Measurements from ENCODE around the gene MUC12. TPM values are rescaled to one million over a fixed set of nuclear protein-coding genes. Genes with fewer than 3 reads are reported as not detected.
"Not testable (repeated sequence)": the region's sequence is repeated elsewhere in the genome, so short reads cannot be mapped to it uniquely, and the experiment has no call there.

The MUC12 gene, protein sequence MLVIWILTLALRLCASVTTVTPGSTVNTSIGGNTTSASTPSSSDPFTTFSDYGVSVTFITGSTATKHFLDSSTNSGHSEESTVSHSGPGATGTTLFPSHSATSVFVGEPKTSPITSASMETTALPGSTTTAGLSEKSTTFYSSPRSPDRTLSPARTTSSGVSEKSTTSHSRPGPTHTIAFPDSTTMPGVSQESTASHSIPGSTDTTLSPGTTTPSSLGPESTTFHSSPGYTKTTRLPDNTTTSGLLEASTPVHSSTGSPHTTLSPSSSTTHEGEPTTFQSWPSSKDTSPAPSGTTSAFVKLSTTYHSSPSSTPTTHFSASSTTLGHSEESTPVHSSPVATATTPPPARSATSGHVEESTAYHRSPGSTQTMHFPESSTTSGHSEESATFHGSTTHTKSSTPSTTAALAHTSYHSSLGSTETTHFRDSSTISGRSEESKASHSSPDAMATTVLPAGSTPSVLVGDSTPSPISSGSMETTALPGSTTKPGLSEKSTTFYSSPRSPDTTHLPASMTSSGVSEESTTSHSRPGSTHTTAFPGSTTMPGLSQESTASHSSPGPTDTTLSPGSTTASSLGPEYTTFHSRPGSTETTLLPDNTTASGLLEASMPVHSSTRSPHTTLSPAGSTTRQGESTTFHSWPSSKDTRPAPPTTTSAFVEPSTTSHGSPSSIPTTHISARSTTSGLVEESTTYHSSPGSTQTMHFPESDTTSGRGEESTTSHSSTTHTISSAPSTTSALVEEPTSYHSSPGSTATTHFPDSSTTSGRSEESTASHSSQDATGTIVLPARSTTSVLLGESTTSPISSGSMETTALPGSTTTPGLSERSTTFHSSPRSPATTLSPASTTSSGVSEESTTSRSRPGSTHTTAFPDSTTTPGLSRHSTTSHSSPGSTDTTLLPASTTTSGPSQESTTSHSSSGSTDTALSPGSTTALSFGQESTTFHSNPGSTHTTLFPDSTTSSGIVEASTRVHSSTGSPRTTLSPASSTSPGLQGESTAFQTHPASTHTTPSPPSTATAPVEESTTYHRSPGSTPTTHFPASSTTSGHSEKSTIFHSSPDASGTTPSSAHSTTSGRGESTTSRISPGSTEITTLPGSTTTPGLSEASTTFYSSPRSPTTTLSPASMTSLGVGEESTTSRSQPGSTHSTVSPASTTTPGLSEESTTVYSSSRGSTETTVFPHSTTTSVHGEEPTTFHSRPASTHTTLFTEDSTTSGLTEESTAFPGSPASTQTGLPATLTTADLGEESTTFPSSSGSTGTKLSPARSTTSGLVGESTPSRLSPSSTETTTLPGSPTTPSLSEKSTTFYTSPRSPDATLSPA (N-terminal part only)
- 1 to 10 TPM in 1 of 2 donors, not detected in 1; 1.6 TPM for total RNA-seq

DNA sequence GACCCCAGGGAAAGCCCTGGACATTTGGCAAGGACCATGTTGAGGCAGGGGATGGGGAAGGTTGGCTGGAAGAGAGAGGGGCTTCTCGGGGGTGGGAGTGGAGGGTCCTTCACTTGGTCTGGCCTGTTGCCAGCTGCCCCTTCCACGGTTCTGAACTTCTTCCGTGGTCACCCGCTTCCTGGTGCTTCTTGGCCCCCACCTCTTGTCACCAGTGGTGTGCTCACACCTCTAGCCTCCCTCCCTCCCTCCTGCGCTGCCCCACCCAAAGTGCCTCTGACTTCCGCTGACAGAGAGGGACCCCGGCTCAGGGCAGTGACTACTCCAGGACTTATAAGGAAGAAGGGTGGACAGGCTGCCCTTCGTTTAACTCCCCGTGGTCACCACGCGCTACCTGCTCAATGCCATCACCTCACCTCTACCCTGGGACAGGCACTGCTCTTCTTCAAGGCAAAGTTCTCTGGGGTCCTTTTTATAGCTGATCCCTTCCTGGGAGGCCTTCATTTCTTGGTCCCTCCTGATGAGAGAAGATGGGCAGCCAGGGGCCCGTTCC is at the start of gene MUC12:
MUC12 (plus strand) TSS at position 500 of the 550 bp plus-strand sequence. CDS start 58 bp downstream, outside the sequence.
- Mint-ChIP-seq H3K4me1 (ENCODE audit: low read depth) (peaks cover 19% of the 10 kb centered on the region), H3K27ac (no peak within 1 kb of the TSS), H3K27me3 (ENCODE audit: low read depth) (peaks cover 49% of the 10 kb centered on the region), H3K4me3 (no peak within 1 kb of the TSS), H3K9me3 (peaks cover 0 to 1% of the 10 kb centered on the region in 2 donors), H3K36me3 (ENCODE audit: insufficient read depth in 2 of 2) (no peaks in the 10 kb centered on the region)
- no peak for ATAC-seq (replicated peaks in 1 of 2)
- no peak for DNase-seq

DNA sequence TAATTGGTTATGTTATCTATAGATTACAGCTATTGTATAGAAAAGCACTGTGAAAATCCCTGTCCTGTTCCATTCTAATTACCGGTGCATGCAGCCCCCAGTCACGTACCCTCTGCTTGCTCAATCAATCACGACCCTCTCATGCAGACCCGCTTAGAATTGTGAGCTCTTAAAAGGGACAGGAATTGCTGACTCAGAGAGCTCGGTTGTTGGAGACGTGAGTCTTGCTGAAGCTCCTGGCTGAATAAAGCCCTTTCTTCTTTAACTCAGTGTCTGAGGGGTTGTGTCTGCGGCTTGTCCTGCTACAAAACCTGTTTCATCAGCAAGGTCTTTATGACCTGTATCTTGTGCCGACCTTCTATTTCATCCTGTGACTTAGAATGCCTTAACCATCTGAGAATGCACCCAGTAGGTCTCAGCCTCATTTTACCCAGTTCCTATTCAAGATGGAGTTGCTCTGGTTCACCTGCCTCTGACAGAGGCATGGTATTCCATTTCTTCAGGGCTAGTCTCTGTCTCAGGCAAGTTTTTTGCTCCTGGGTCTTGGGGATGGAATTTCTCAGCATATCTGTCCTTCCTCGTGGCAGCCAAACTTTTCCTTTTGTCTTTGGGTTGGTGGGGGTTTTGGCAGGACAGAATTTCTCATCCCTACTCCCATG is 49.5 kb upstream of the MUC12 start:
- H3K27ac Mint-ChIP-seq; H3K9me3 Mint-ChIP-seq; DNase-seq; H3K4me1 Mint-ChIP-seq (ENCODE audit: low read depth); H3K4me3 Mint-ChIP-seq; ATAC-seq (replicated peaks in 1 of 2); H3K36me3 Mint-ChIP-seq (ENCODE audit: insufficient read depth in 2 of 2): not testable (repeated sequence)
- H3K27me3 Mint-ChIP-seq (ENCODE audit: low read depth): peaks cover 34% of the 10 kb centered on the region

DNA sequence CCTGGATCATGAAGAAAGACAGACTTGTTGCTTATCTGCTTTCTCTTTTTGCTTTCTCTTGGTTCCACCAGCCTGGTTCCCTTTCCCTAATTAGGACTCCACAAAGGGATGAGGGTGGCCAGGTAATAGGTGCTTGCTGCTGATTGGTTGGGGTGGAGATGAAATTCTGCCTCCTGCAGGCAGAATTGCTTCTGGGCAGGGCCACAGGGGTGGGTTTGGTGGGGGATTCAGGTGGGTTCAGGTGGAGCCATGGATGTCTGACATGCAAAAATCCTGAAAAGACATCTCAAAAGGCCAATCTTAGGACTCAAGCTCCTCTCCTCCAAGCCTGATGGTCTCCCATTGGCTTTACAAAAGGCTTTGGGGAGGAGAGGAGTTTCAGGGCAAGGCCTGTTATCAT is 48.3 kb upstream of the MUC12 start:
- Mint-ChIP-seq H3K4me3 (no peak overlapping the region), H3K27me3 (ENCODE audit: low read depth) (peaks cover 34% of the 10 kb centered on the region), H3K27ac (no peak overlapping the region), H3K36me3 (ENCODE audit: insufficient read depth in 2 of 2) (no peaks in the 10 kb centered on the region), H3K9me3 (no peaks in the 10 kb centered on the region), H3K4me1 (ENCODE audit: low read depth) (no peaks in the 10 kb centered on the region)
- ATAC-seq (replicated peaks in 1 of 2): no peak
- DNase-seq: no peak

DNA sequence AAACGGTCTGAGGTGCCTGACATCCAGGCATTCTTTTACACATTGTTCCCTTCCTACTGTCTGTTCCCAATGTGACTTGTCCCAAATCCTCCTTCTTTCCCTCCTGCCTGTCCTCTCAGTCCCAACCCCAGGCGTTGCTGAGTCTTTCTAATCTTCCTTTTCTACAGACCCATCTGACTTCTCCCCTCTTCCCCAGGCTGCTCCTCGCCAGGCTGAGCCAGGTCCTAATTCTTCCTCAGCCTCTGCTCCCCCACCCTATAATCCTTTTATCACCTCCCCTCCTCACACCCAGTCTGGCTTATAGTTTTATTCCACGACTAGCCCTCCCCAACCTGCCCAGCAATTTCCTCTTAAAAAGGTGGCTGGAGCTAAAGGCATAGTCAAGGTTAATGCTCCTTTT is 45.7 kb upstream of the MUC12 start:
- H3K27ac Mint-ChIP-seq: not testable (repeated sequence)
- H3K27me3 Mint-ChIP-seq (ENCODE audit: low read depth): peaks cover 34% of the 10 kb centered on the region

DNA sequence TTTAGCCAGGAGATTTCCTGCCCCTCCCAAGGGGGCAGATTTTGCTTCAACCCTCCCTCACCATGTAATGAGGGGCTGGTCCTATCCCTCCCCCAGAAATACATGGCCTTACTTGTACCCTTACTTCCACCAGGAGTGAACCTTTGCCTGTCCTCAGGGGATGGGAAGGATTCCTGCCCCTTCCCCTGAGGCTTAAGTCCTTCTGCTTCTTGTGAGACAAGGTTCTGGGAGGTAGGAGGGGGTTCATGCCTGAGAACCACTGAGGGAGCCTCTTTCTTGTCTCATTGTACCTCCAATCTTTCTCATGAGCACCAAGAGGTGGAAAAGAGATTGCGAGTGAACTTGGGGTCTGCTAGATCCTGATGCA is 39.6 kb upstream of the MUC12 start:
- Mint-ChIP-seq H3K27ac (no peak overlapping the region), H3K9me3 (peaks cover 2% of the 10 kb centered on the region in 2 donors), H3K4me1 (ENCODE audit: low read depth) (no peaks in the 10 kb centered on the region), H3K4me3 (no peak overlapping the region), H3K27me3 (ENCODE audit: low read depth) (peaks cover 14% of the 10 kb centered on the region), H3K36me3 (ENCODE audit: insufficient read depth in 2 of 2) (peaks cover 0 to 4% of the 10 kb centered on the region in 2 donors)
- ATAC-seq (replicated peaks in 1 of 2) (no peak), DNase-seq (no peak)

More for the DNA sequence above, 45.7 kb upstream of the MUC12 start:
- not testable (repeated sequence) for H3K9me3 Mint-ChIP-seq; H3K36me3 Mint-ChIP-seq (ENCODE audit: insufficient read depth in 2 of 2); H3K4me1 Mint-ChIP-seq (ENCODE audit: low read depth); DNase-seq; H3K4me3 Mint-ChIP-seq; ATAC-seq (replicated peaks in 1 of 2)

DNA sequence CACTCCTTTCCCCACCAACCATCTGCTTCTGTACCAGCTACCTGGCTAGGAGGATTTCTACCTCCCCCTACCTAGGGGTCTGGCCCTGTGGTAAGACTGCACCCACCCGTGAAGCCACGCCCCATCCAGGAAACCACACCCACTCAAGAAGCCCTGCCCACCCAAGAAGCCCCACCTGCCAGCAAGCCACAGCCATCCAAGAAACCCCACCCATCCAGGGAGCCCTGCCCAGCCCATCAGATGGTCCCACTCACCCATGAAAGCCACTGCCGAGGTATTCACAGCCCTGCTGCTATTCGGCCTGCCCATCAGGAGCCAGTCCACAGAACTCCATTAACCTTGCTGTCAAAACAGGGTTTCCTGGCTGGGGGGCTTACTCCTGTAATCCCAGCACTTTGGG is 35.6 kb upstream of the MUC12 start:
- no peak overlapping the region for H3K27ac Mint-ChIP-seq

DNA sequence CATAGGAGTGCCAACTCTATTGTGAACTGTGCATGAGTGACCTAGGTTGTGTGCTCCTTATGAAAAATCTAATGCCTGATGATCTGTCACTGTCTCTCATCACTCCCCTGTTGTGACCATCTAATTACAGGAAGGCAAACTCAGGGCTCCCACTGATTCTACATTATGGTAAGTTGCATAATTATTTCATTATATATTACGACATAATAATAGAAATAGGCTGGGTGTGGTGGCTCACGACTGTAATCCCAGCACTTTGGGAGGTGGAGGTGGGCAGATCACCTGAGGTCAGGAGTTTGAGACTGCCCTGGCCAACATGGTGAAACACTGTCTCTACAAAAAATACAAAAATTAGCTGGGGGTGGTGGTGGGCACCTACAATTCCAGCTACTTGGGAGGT is 34.0 kb upstream of the MUC12 start:
- ATAC-seq (replicated peaks in 1 of 2): not testable (repeated sequence)

More for the DNA sequence above, 35.6 kb upstream of the MUC12 start:
- Mint-ChIP-seq H3K36me3 (ENCODE audit: insufficient read depth in 2 of 2) (peaks cover 0 to 4% of the 10 kb centered on the region in 2 donors), H3K4me3 (no peak overlapping the region), H3K4me1 (ENCODE audit: low read depth) (no peaks in the 10 kb centered on the region), H3K27me3 (ENCODE audit: low read depth) (peaks cover 14% of the 10 kb centered on the region), H3K9me3 (peaks cover 2% of the 10 kb centered on the region in 2 donors)
- no peak for DNase-seq
- no peak for ATAC-seq (replicated peaks in 1 of 2)

DNA sequence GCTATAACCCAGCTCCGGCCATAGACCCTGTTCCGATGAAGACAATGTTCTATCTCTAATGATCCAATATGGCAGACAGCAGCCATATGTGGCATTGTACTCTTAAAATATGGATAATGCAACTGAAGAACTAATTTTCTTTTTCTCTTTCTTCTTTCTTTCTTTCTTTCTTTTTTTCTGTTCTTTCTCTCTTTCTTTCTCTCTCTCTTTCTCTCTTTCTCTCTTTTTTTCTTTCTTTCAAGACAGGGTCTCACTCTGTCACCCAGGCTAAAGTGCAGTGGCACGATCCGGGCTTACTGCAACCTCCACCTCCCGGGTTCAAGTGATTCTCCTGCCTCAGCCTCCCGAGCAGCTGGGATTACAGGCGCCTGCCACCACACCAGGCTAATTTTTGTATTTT is 33.2 kb upstream of the MUC12 start:
- not testable (repeated sequence) for ATAC-seq (replicated peaks in 1 of 2); H3K36me3 Mint-ChIP-seq (ENCODE audit: insufficient read depth in 2 of 2); H3K27ac Mint-ChIP-seq; DNase-seq; H3K4me1 Mint-ChIP-seq (ENCODE audit: low read depth); H3K9me3 Mint-ChIP-seq; H3K4me3 Mint-ChIP-seq
- peaks cover 11% of the 10 kb centered on the region for H3K27me3 Mint-ChIP-seq (ENCODE audit: low read depth)

More for the DNA sequence above, 34.0 kb upstream of the MUC12 start:
- peaks cover 14% of the 10 kb centered on the region for H3K27me3 Mint-ChIP-seq (ENCODE audit: low read depth)
- H3K36me3 Mint-ChIP-seq (ENCODE audit: insufficient read depth in 2 of 2); H3K9me3 Mint-ChIP-seq; DNase-seq; H3K27ac Mint-ChIP-seq; H3K4me3 Mint-ChIP-seq; H3K4me1 Mint-ChIP-seq (ENCODE audit: low read depth): not testable (repeated sequence)

DNA sequence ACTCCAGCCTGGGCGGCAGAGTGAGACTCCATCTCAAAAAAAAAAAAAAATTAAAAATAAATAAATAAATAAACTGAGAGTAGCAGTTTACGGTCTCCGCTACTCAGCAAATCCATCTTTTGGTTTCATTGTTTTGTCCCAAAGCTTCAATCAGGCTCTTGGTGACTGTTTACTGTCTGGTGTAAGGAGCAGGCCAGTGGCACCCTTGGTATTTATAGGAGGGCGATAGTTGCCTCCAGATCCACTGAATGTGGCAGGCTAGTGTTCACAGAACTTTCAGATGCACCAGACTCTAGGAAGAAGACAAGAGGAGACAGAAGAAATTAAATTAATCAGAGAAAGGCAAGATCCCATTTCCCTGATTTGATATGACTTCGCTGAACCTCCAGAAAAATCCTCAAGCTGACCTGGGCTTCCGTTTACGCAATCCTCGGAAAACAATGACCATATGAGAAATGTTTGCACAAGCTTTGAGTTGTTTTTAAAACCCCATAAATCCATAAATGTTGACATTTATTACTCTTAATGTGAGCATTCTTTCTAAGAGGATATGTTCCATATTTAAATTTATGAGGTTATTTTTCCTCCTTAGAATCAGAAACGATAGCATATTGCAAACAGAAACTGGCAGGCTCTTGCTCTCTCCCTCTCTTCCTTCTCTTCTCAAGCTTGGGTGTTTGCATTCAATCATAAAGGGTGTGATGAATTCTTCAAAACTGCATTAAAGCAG is 27.2 kb upstream of the MUC12 start:
- H3K4me1 Mint-ChIP-seq (ENCODE audit: low read depth): no peaks in the 10 kb centered on the region
- no peak overlapping the region for H3K27ac Mint-ChIP-seq
- DNase-seq (no peak), ATAC-seq (replicated peaks in 1 of 2) (no peak)
- no peak overlapping the region for H3K4me3 Mint-ChIP-seq
- H3K27me3 Mint-ChIP-seq (ENCODE audit: low read depth): peaks cover 5% of the 10 kb centered on the region
- H3K9me3 Mint-ChIP-seq: no peaks in the 10 kb centered on the region
- no peaks in the 10 kb centered on the region for H3K36me3 Mint-ChIP-seq (ENCODE audit: insufficient read depth in 2 of 2)

DNA sequence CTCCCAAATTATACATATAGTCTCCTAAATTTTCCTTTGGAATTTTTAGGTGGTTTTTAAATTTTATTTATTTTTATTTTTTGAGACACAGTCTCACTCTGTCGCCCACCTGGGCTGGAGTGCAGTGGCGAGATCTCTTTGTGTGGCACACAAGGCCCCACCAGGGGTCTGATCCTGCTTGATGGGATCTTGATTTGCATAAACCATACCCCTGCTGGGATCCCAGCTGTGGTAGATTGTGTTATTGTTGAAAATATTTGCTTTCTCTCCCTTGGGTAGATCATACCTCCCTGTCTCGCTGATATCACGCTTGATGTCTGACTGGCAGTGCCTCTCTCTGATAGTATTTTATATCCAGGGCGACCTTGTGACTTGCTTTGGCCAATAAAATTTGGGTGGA is 25.7 kb upstream of the MUC12 start:
- Mint-ChIP-seq H3K27ac (no peak overlapping the region), H3K4me3 (no peak overlapping the region), H3K36me3 (ENCODE audit: insufficient read depth in 2 of 2) (no peaks in the 10 kb centered on the region), H3K9me3 (no peaks in the 10 kb centered on the region), H3K27me3 (ENCODE audit: low read depth) (peaks cover 5% of the 10 kb centered on the region), H3K4me1 (ENCODE audit: low read depth) (no peaks in the 10 kb centered on the region)
- no peak for DNase-seq
- no peak for ATAC-seq (replicated peaks in 1 of 2)

DNA sequence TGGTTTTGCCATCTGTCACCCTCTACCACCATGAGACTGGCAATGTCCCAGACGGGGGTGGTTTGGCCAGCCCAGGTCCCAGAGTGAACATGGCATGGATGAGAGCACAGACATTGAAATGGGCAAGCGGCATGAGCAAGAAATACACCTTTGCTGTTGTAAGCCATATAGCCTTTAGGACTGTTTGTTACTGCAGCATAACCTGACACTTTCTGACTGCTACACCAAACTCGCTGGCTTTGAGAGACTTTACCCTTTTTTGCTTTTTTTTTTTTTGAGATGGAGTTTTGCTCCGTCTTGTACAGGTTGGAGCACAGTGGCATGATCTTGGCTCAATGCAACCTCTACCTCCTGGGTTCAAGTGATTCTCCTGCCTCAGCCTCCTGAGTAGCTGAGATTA is 25.2 kb upstream of the MUC12 start:
- Mint-ChIP-seq H3K27me3 (ENCODE audit: low read depth) (peaks cover 5% of the 10 kb centered on the region), H3K27ac (no peak overlapping the region), H3K4me3 (no peak overlapping the region), H3K36me3 (ENCODE audit: insufficient read depth in 2 of 2) (no peaks in the 10 kb centered on the region), H3K4me1 (ENCODE audit: low read depth) (no peaks in the 10 kb centered on the region), H3K9me3 (no peaks in the 10 kb centered on the region)
- ATAC-seq (replicated peaks in 1 of 2) (no peak), DNase-seq (no peak)

DNA sequence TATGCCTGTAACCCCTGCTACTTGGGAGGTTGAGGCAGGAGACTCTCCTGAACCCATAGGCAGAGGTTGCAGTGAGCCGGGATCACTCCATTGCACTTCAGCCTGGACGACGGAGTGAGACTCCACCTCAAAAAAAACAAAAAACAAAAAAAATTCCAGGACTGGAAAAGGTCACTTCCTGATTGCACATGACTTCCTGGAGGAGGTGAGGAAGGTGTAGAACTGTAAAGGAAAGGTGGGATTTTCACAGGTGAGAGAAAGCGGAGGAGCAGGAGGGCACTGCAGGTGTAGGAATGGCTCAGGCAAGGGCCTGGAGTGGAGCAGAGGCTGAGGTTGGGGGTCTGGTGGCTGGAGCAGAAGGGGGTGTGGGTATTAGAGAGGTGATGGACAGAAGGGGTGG is 23.3 kb upstream of the MUC12 start:
- DNase-seq: no peak
- Mint-ChIP-seq H3K4me1 (ENCODE audit: low read depth) (no peaks in the 10 kb centered on the region), H3K27me3 (ENCODE audit: low read depth) (peaks cover 16% of the 10 kb centered on the region), H3K4me3 (no peak overlapping the region), H3K27ac (no peak overlapping the region), H3K9me3 (no peaks in the 10 kb centered on the region), H3K36me3 (ENCODE audit: insufficient read depth in 2 of 2) (no peaks in the 10 kb centered on the region)
- no peak for ATAC-seq (replicated peaks in 1 of 2)

Data from activated T-cell treated with anti-CD3 and anti-CD28 coated beads, Interleukin-2, amount 50 U/mL, for 72 hours (primary cell).